HG02678 (cell line): ENCODE results near the gene CD82.
A peak's percentile ranks its signal among the peaks of the same experiment; 100 is the strongest.
"Not testable (repeated sequence)": the region's sequence is repeated elsewhere in the genome, so short reads cannot be mapped to it uniquely, and the experiment has no call there.

Experiments
- ATAC-seq: cut with Tn5 transposase; IDR thresholded peaks from one replicate; pipeline ENCODE4 v1.9.1; 2021; ENCODE audit warnings: mild to moderate bottlenecking, moderate library complexity; ENCODE audit not compliant: unreplicated experiment

The CD82 gene

DNA sequence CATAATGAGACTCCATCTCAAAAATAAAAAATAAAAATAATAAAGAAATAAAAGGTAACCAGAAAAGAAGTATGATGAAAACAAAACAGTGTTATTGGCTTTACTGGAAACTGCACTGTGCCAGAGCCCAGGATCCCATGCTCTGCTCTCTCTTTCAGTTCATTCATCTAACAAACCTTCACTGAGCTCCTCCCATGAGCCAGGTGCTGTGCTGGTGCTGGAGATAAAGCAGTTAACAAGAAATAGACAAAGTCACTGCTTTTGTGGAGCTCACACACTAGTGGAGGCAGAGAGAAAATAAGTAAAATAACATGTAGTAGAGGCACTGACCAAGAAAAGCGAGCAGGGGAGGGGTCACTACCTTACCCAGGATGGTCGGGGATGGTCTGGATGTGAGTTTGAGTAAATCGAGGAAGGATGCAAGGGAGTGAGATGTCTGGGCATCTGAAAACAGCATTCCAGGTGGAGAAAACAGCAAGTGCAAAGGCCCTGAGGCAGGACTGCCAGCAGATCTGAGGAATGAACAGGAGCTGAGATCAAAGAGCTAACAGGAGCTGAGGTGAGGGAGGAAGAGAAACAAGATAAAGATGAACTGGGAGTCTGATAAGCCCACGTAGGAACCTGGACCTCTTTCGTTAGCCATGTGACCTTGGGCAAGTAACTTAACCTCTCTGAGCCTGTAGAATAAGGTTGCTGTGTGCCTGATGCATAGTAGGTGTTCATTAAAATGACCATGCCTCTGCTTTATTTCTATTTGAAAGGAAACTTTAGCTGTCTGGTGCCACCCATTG lies 31.3 kb upstream of the CD82 start:
- no peak for ATAC-seq

DNA sequence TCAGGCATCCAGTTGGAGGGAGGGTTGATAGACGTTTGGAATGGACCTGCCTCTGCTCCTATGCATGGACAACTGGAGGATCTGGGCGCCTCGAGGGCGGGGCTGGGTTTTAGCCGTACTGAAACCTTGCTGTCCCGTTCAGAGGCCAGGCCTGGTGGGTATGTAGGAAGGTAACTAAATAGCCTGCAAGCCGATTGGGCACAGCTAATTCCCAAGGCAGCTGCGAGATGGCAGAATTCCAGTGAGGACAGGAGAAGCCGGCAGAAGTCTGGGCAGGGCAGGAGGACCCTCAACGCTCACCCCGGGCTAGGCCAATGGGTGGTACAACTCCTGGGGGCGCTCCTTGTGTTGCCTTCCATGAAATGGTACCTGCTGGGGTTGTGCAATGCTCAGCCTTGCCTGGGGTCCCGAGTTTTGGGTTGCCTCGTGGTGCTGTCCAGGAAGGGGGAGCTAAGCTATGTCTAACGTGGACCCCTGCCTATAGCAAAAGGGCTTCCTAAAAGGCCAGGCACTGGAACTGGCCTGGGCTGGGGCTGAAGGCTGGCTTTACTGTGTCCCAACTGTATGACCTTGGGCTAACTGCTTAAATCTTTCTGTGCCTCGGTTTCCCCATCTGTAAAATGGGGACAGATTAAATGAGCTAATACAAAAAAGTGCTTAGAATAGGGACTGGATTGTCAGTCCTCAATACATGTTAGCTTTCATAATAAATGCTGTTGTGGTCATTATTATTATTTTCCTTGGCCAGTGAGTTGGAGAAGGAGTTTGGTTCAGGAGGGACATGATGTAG lies 30.1 kb upstream of the CD82 start:
- ATAC-seq: no peak

DNA sequence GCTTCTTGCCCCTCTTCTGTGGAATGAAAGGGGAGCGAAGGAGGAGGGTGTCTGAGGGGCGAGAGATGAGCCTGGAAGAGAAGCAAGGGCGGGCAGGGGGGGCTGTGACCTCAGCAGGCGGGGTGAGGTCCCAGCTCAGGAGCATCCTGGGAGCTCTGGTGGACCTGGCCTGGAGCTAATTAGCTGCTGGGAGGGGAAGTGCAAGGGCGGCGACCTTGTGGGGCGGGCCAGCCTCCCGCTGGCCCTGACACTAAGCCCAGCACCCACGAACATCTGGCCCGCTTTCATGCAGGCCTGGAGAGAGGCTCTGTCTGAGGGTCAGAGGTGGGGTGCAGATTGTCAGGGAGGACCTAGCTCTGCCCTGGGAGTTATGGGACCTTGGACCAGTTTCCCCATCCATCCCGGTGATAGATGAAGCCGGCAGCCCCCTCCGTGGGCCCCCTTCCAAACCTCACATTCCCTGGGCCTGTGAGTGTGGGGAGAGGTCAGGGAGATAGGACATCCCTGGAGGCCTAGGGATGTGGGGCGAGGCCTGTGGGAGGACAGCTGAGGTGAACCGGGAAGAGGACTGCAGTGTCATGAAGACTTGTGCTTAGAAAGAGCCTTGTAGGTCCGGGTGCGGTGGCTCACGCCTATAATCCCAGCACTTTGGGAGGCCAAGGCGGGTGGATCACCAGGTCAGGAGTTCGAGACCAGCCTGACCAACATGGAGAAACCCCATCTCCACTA lies 28.5 kb upstream of the CD82 start:
- no peak for ATAC-seq

DNA sequence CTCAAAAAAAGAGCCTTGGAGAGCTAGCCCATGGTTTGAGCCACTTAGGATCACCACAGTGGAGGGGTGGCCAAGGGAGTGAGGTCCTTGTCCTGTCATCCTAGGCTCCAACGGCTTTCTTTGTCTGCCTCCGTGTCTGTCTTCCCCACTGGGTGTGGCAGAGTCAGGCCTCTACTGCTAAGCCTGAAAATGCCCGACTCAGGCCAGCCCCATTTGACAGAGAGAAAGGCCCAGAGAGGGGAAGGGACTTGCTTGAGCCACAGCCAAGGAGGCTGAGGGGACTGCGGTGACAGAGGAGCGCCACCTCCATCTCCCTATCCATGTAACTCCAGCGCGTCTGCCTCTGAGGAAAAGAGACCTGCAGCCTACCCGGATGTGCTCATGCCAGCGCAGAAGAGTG lies 27.8 kb upstream of the CD82 start:
- no peak for ATAC-seq

DNA sequence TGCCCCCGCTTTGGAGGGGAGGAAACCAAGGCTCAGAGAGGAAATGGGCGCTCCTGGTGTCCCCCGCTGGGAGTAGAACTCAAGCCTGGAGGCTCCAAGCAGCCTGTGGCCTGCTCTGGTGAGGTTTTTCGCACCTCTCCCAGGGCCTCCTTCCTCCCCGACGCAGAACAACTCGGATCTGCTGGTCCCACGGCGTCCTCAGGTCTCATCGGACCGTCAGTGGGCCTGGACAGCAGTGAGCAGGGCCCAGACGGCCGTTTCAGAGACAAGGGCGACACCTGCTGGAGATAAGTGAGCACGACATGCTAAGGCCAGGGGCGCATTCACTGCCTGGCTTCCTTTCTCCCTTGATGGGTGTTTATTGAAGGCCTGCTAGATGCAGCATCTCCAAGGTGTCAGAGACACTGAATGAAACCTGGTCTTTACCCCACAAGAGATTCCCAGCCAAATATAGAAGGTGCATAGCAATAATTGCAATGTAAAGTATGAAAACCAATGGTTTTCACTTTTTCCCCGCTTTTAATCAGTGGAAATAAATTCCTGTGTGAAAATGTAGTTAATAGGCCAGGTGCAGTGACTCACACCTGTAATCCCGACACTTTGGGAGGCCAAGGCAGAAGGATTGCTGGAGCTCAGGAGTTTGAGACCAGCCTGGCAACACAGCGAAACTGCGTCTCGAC lies 26.9 kb upstream of the CD82 start:
- peak; percentile 87 for ATAC-seq

DNA sequence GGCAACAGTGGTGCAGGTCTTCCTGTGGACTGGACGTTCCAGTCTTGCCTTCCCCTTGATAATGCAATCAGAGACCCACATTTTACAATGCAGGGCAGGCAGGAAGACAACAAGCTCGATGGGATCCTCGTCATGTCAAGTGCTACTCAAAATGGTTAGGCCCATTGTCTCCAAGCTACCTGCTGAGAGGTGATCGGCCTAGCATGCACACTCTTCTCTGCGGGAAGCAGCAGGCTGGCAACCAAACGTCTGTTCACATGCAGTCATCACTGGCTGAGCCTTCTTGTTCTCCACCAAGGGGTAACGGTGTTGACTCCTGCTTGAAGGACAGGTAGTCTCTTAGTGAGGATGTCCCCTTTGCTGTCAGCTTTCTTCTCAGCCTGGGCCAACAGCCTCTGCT lies 25.5 kb upstream of the CD82 start:
- no peak for ATAC-seq

DNA sequence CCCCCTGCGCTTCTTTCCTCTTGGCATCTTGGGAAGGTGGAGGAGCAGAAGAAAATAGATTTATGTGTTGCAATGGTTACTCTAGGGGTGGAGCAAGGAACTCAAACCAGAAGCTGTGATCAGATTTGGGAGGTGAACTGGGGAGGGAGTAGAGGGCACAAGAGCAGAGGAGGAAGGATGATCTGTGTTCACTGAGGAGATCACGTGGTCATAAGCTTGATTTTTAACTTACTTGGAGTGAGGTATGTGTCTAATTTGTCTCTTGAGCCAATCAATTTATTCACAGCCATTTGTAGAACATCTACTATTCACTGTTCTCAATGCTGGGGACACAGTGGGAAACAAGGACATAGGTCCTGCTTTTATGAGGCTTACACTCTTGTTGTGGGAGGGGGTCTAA lies 24.8 kb upstream of the CD82 start:
- ATAC-seq: no peak

DNA sequence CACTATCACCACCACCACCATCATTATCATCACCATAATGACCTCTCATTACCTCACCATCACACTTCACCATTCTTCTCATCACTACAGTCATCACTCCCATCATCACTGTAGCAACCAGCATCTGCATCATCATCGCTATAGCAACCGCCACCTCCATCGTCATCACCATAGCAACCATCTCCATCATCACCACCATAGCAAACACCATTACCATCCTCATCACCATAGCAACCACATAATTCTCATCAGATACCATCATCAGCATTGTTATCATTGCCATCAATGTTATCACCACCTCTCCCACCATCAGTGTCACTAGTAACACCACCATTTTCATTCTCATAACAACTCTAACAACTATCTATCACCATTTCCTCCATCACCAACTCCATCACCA lies 23.1 kb upstream of the CD82 start:
- ATAC-seq: no peak

DNA sequence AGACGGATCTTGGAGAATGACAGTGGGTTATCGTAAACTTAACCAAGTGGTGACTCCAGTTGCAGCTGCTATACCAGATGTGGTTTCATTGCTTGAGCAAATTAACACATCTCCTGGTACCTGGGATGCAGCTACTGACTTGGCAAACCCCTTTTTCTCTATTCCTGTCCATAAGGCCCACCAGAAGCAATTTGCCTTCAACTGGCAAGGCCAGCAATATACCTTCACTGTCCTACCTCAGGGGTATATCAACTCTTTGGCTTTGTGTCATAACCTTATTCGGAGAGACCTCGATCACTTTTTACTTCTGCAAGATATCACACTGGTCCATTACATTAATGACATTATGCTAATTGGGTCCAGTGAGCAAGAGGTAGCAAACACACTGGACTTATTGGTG lies 18.5 kb upstream of the CD82 start:
- ATAC-seq: not testable (repeated sequence)

DNA sequence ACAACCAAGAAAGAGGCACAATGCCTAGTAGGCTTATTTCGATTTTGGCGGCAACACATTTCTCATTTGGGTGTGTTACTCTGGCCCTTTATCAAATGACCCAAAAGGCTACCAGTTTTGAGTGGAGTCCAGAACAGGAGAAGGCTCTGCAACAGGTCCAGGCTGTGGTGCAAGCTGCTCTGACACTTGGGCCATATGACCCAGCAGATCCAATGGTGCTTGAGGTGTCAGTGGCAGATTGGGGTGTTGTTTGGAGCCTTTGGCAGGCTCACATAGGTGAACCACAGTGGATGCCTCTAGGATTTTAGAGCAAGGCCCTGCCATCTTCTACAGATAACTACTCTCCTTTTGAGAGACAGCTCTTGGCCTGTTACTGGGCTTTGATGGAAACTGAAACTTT lies 17.9 kb upstream of the CD82 start:
- not testable (repeated sequence) for ATAC-seq

DNA sequence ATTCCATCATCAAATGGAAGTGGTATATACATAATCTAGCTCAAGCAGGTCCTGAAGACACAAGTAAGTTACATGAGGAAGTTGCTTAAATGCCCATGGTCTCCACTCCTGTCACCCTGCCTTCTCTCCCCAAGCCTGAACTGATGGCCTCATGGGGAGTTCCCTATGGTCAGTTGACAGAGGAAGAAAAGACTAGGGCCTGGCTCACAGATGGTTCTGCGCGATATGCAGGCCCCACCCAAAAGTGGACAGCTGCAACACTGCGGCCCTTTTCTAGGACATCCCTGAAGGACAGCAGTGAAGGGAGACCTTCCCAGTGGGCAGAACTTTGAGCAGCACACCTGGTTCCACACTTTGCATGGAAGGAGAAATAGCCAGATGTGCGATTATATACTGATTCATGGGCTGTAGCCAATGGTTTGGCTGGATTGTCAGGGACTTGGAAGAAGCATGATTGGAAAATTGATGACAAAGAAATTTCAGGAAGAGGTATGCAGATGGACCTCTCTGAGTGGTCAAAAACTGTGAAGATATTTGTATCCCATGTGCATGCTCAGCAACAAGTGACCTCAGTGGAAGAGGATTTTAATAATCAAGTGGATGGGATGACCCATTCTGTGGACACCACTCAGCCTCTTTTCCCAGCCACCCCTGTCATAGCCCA lies 17.3 kb upstream of the CD82 start:
- no peak for ATAC-seq

DNA sequence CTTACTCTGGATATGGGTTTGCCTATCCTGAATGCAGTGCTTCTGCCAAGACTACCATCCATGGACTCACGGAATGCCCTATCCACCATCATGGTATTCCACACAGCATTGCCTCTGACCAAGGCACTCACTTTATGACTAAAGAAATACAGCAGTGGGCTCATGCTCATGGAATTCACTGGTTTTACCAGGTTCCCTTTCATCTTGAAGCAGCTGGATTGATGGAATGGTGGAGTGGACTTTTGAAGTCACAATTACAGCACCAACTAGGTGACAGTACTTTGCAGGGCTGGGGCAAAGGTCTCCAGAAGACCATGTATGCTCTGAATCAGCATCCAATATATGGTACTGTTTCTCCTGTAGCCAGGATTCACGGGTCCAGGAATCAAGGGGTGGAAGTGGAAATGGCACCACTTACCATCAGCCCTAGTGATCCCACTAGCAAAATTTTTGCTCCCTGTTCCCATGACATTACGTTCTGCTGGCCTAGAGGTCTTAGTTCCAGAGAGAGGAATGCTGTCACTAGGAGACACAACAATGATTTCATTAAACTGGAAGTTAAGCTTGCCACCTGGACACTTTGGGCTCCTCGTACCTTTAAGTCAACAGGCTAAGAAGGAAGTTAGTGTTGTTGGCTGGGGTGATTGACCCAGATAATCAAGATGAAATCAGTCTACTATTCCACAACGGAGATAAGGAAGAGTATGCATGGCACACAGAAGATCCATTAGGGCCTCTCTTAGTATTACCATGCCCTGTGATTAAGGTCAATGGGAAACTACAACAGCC lies 16.3 kb upstream of the CD82 start:
- ATAC-seq: not testable (repeated sequence)

DNA sequence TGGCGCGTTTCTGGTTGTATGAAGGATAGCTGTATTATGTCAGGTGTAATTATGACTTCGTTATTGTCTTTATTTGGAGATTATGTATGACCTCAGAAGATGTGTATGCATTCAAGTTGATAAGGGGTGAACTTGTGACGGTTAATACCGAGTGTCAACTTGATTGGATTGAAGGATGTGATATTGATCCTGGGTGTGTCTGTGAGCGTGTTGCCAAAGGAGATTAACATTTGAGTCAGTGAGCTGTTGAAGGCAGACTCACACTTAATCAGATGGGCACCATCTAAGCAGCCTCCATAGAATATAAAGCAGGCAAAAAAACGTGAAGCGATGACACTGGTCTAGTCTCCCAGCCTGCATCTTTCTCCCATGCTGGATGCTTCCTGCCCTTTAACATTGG lies 15.3 kb upstream of the CD82 start:
- ATAC-seq: no peak

DNA sequence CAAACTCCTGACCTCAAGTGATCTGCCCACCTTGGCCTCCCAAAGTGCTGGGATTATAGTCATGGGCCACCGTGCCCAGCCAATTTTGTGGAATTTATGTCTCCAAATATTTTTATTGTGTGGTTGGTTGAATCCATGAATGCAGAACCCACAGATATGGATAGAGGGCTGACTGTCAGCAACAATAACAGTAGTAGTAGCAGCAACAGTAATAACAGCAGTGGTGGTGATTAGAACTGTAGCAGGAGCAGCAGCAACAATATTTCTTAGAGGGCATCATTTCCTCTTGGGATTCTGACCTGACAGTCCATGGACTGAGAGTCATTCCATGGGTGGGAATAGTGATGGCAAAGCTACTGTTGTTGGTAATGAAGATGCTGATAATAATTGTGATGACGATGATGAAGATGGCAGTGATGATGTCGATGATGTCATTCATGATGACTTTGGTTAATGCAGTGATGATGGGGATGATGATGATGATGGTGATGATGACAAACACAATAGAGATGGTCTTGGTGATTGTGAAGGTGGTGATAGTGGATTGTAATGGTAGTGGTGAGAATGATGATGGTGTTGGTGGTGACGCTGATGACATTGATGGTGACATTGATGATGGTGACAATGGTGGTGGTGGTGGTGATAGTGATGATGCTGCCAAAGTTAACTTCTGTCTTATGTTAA lies 13.9 kb upstream of the CD82 start:
- no peak for ATAC-seq

DNA sequence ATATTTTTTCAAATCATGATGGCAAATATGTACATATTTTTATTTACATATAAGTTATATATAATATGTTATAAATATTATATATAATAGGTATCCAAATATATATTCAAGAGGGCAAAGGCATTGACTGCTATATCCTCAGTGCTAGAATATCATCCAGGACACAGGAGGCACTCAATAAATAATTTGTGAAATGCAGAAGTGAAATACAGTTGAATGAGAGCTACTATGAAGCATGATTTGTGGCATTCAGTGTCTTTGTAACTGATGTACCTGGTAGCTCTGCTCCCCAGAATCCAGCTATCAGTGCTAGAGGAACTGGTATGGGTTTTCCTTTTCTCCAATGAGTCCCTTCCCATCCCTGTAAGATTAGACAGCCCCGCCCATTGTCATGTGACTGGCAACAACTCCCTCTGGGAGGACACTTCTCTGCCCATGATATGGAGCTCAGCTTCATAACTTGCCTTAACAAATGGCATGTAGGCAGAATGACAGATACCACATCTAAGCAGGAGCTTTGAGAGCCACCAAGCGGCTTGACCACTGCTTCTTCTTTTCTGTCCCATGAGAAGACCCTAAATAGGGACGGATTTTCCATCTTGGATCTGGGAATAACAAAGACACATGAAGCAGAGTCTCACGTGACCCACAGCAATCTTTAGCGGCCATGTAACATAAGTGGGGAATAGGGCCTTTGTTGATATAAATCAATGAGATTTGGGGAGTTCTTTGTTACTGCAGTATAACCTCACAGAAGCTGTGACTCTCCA lies 10.2 kb upstream of the CD82 start:
- no peak for ATAC-seq

DNA sequence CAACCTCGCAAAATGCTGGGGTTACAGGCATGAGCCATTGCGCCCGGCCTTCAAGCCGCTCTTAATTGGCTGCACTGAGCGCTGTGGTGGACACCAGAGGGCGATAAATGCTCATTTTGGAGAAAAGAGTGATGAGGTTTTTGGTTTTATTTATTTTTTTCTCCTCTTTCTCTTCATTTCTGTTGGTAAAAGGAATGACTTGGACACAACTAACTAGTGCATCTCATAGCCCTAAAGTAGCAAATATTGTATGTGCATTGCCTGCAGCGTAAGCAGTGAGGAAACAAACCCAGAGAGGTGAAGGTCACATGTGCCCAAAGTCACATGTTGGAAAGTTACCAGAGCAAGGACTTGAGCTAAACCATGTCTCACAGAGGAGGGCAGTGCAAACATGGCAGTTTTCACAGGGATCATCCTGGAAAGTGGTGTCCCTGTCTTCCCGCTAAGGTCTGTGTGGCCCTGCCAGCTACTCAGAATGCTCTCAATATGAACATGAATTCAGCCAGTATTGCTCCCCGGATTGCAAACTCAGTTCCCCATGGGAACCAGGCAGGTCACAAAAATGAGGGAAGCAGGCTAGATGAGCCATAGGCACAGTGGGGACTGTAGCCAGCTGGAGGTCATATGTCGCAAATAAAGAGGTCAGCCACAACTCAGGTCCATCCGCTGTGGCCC lies 8.6 kb upstream of the CD82 start:
- peak; percentile 46 for ATAC-seq

DNA sequence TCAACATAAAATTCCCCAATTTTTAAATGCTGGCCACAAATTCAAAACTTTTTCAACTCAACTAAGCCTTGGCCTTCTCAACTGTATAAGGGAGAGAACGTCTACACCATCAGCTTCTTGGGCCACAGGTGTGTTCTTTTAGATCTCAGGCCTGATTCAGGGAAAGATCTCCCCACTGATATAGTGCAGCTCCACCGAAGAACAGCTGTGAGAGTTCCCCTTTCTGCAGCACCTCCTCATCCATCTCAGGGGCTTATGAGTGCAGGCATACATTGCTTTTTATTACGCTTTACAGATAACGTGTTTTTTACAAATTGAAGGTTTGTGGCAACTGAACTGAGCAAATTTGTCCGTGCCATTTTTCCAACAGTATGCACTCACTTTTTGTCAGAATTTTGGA lies 8.0 kb upstream of the CD82 start:
- no peak for ATAC-seq
